ENCODE data around the gene MTTP. TPM values are rescaled to one million over a fixed set of nuclear protein-coding genes. Genes with fewer than 3 reads are reported as not detected.

MTTP gene
- total RNA-seq, 1 donor from 2014 or later = 1.9 TPM

DNA sequence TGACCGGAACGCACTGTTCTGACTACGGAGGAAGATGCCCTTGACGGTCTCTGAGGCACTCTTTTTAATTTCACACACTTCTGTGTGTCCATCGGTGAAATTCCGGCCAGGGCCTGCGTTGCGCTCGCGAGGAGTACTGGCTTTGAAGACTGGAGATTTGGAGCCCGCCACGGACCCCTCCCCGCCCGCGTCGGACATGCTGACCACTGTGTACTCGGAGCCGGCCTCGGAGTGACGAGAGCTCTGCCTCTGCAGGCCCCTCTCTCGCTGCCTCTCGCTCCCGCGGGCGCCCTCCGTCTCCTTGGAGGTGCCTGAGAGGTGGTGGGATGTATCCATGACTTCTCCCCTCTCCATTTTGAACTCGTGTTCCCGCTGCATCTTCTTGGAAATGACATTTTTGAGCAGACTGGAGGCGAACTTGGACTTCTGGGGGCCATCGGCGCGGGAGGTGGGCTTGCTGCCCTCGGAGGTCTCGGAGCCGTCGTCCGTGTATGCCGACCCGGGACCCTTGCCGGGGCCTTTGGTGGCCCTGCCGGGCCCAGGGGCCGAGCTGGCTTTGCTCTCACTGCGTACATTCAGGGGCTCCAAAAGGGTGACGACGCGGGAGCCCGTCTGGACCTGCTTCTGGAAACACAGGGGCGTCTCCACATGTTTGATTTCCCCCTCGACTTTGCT is 77.3 kb downstream of the MTTP start:
- Histone ChIP-seq H3K9me3 (no peaks in the 10 kb centered on the region), H3K27ac (no peak overlapping the region), H3K4me3 (no peak overlapping the region), H3K4me1 (peaks cover 3 to 4% of the 10 kb centered on the region in 2 donors), H3K27me3 (no peaks in the 10 kb centered on the region), H3K36me3 (no peaks in the 10 kb centered on the region)
- intact Hi-C loops (cut with DNase I) = no loop called here
- DNase-seq (ENCODE audit: low spot score in 2 of 2) = no peak
- no peak for TF ChIP-seq CTCF (IDR thresholded peaks at IDR 0.05)

GRCh38 chr4:99652596-99653436 is 78.2 kb downstream of the MTTP start:
- no peak for TF ChIP-seq CTCF (IDR thresholded peaks at IDR 0.05)
- Histone ChIP-seq H3K4me1 (peaks cover 3 to 4% of the 10 kb centered on the region in 2 donors), H3K36me3 (no peaks in the 10 kb centered on the region), H3K9me3 (no peaks in the 10 kb centered on the region), H3K27ac (no peak overlapping the region), H3K27me3 (no peaks in the 10 kb centered on the region), H3K4me3 (no peak overlapping the region)
- no peak for DNase-seq (ENCODE audit: low spot score in 2 of 2)
- intact Hi-C loops (cut with DNase I) = no loop called here

DNA sequence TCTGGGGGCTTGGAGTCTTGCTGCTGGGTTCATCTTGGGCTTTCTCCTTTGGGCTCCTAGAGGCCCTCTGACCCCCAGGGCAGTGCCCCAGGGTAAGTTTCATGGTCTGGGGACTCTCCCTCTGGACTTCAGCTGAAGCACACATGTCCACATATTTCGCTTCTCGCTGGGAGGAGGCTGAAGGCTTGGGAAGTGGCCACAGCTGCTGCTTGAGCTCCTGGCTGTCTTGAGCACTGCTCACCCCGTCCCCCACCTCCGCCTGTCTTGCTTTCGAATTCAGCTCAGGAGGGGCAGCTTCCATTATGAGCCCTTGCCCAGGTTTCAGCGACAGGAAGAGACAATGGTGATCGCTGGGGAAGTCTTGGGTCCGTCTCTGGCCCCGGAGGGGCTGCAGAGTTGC is 79.3 kb downstream of the MTTP start:
- Histone ChIP-seq H3K9me3 (no peaks in the 10 kb centered on the region), H3K27ac (peak overlapping the region in 1 of 2 donors; percentile 40), H3K27me3 (no peaks in the 10 kb centered on the region), H3K4me3 (no peak overlapping the region), H3K4me1 (peaks cover 3 to 4% of the 10 kb centered on the region in 2 donors), H3K36me3 (no peaks in the 10 kb centered on the region)
- DNase-seq (ENCODE audit: low spot score in 2 of 2) = no peak
- intact Hi-C loops (cut with DNase I) = no loop called here
- TF ChIP-seq CTCF (IDR thresholded peaks at IDR 0.05) = no peak

DNA sequence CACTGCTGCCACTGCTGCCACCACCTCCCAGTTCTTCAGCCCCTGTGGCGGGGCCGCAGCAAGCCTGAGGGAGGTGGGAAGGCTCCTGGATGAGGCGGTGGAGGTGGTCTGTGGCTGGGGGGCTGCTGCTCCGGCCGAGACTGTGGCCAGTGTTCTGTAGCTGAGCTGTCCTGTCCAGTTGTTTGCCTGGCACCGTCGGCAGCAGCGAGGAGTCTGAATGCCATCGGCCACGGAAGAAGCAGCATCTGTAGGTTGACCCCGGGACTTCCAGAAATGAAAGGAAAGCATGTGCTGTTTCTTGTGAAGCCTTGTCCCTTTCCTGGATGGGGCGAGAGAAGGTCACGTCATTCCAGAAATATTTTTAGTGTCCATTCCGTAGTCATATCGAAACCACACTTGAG is 79.7 kb downstream of the MTTP start:
- no peaks in the 10 kb centered on the region for H3K9me3 ChIP-seq
- no peaks in the 10 kb centered on the region for H3K27me3 ChIP-seq
- H3K4me1 ChIP-seq = peaks cover 3 to 4% of the 10 kb centered on the region in 2 donors
- intact Hi-C loops (cut with DNase I) = no loop called here
- H3K27ac ChIP-seq = peak overlapping the region in 1 of 2 donors; percentile 40
- no peak for TF ChIP-seq CTCF (IDR thresholded peaks at IDR 0.05)
- no peaks in the 10 kb centered on the region for H3K36me3 ChIP-seq
- no peak for DNase-seq (ENCODE audit: low spot score in 2 of 2)
- H3K4me3 ChIP-seq = no peak overlapping the region

- Histone ChIP-seq H3K36me3 (no peaks in the 10 kb centered on the region), H3K4me3 (no peak overlapping the region), H3K27me3 (no peaks in the 10 kb centered on the region), H3K27ac (peak overlapping the region; percentile 40 to 54), H3K9me3 (no peaks in the 10 kb centered on the region), H3K4me1 (peaks cover 3 to 4% of the 10 kb centered on the region in 2 donors)
- no peak for TF ChIP-seq CTCF (IDR thresholded peaks at IDR 0.05)
- DNase-seq (ENCODE audit: low spot score in 2 of 2) = peak; percentile 14 to 75
- intact Hi-C loops (cut with DNase I) = loop anchor here (5.0 kb wide), 2 partner anchors 67 to 93 kb away; partner anchors contain the start of gene TRMT10A
Observed at GRCh38 chr4:99655308-99656081, 80.9 kb downstream of the MTTP start.
